Erythroblast (primary cell): ENCODE data around the gene SULT1C4.
"Not testable (repeated sequence)": the region's sequence is repeated elsewhere in the genome, so short reads cannot be mapped to it uniquely, and the experiment has no call there.

Source experiments
- DNase-seq, 2 experiments: peaks; one replicate each; lab custom pipeline; 2025; lab: John Stamatoyannopoulos, UW
- GATA1 ChIP-seq: IDR thresholded peaks from 2 replicates; pipeline ENCODE4 v1.6.1; 2011; ENCODE audit warnings: low read depth, mild to moderate bottlenecking, control low read depth, low read length, moderate library complexity
- POLR2A ChIP-seq: IDR thresholded peaks from 2 replicates; pipeline ENCODE4 v1.6.1; 2011; ENCODE audit warnings: mild to moderate bottlenecking, low read length

The SULT1C4 gene

GRCh38 chr2:108412995-108413710 lies 35.4 kb downstream of the SULT1C4 start:
- no peak for DNase-seq
- TF ChIP-seq GATA1 (no peak), POLR2A (no peak)

GRCh38 chr2:108413711-108414095 lies 35.9 kb downstream of the SULT1C4 start:
- no peak for DNase-seq

GRCh38 chr2:108414256-108414876 lies 36.6 kb downstream of the SULT1C4 start:
- TF ChIP-seq POLR2A = no peak
- no peak for TF ChIP-seq GATA1
- DNase-seq = no peak

More at GRCh38 chr2:108413711-108414095, 35.9 kb downstream of the SULT1C4 start:
- TF ChIP-seq POLR2A (no peak), GATA1 (no peak)

GRCh38 chr2:108414945-108415344 lies 37.2 kb downstream of the SULT1C4 start:
- TF ChIP-seq POLR2A (no peak), GATA1 (no peak)
- DNase-seq = no peak

GRCh38 chr2:108417254-108417653 lies 39.5 kb downstream of the SULT1C4 start:
- peak; percentile 43 to 54 for DNase-seq
- TF ChIP-seq GATA1 = no peak
- TF ChIP-seq POLR2A = no peak

GRCh38 chr2:108418416-108418815 lies 40.7 kb downstream of the SULT1C4 start:
- no peak for DNase-seq
- TF ChIP-seq GATA1 (no peak), POLR2A (no peak)

GRCh38 chr2:108423067-108423466 lies 45.3 kb downstream of the SULT1C4 start:
- no peak for TF ChIP-seq GATA1
- no peak for TF ChIP-seq POLR2A

GRCh38 chr2:108423502-108424251 lies 45.9 kb downstream of the SULT1C4 start:
- no peak for DNase-seq
- TF ChIP-seq GATA1 (no peak), POLR2A (no peak)

More at GRCh38 chr2:108423067-108423466, 45.3 kb downstream of the SULT1C4 start:
- DNase-seq = no peak

- no peak for TF ChIP-seq POLR2A
- no peak for TF ChIP-seq GATA1
- DNase-seq = no peak
Observed at GRCh38 chr2:108428286-108429009, 50.7 kb downstream of the SULT1C4 start.

- not testable (repeated sequence) for DNase-seq
Observed at GRCh38 chr2:108435578-108435977, 57.8 kb downstream of the SULT1C4 start.

GRCh38 chr2:108436976-108437375 lies 59.2 kb downstream of the SULT1C4 start:
- TF ChIP-seq POLR2A (no peak), GATA1 (no peak)
- no peak for DNase-seq
